ENCODE data around the gene LRRC4C.

DNA sequence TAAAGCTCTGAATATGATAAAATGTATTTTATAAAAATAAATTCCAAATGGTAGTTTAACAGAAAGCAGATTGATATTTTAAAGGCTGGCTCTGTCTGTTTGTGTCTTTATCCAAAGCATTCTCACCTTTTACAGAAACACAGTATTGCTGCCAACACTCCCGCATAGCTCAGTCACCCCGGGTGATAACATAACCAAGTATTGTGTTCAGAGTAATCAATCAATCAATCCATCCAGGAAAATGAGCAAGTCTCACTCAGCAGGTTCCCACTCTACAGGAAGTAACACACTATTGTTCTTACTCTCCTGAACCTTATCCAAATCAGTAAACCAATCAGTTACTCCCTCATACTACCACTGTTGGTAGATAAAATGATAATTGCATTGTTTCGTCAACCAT is 203.4 kb downstream of the LRRC4C start:
- TF ChIP-seq FOSL2 (IDR thresholded peaks at IDR 0.05; ENCODE audit: borderline replicate concordance, low read depth) (no peak), CTCF (IDR thresholded peaks at IDR 0.05) (no peak), YY1 (IDR thresholded peaks at IDR 0.05; ENCODE audit: low read depth) (no peak), CHD2 (IDR thresholded peaks at IDR 0.05; ENCODE audit: low read length, partially characterized antibody) (no peak), EP300 (IDR thresholded peaks at IDR 0.05; ENCODE audit: borderline replicate concordance in 1 of 2, low read depth in 1 of 2, low read length in 1 of 2) (no peak), ELF1 (IDR thresholded peaks at IDR 0.05) (no peak), RCOR1 (IDR thresholded peaks at IDR 0.05; ENCODE audit: low read length) (no peak), TEAD4 (IDR thresholded peaks at IDR 0.05; ENCODE audit: borderline replicate concordance, insufficient read depth) (no peak), RAD21 (IDR thresholded peaks at IDR 0.05; ENCODE audit: low read length) (no peak), POLR2AphosphoS5 (IDR thresholded peaks at IDR 0.05; ENCODE audit: low read depth, low read length) (no peak)
- TF ChIP-seq, protein P1, sequence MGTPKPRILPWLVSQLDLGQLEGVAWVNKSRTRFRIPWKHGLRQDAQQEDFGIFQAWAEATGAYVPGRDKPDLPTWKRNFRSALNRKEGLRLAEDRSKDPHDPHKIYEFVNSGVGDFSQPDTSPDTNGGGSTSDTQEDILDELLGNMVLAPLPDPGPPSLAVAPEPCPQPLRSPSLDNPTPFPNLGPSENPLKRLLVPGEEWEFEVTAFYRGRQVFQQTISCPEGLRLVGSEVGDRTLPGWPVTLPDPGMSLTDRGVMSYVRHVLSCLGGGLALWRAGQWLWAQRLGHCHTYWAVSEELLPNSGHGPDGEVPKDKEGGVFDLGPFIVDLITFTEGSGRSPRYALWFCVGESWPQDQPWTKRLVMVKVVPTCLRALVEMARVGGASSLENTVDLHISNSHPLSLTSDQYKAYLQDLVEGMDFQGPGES (IDR thresholded peaks at IDR 0.05; ENCODE audit: low read depth, low read length) = no peak

All from SK-N-SH (cell line).